Fibroblast of lung (primary cell): Measurements from ENCODE around the gene NUP93.

Experiments
- CTCF ChIP-seq, 2 donors: IDR thresholded peaks in 1 of 2; conservative IDR thresholded peaks in 1 of 2; 1 replicate in 1 of 2; 2 replicates in 1 of 2; pipeline ENCODE4 v1.5.1; 2011 to 2012; ENCODE audit warnings: low read length in 2 of 2, control low read depth in 1 of 2, inconsistent platforms in 1 of 2, low read depth in 1 of 2, mild to moderate bottlenecking in 1 of 2
- EZH2 ChIP-seq: IDR thresholded peaks from 2 replicates; pipeline ENCODE4 v1.5.1; 2012; ENCODE audit warnings: low read length, control low read depth, mild to moderate bottlenecking; ENCODE audit errors: missing control alignments

- TF ChIP-seq EZH2 (no peak), CTCF (conservative IDR thresholded peaks at IDR 0.05 in 1 of 2, IDR thresholded peaks at IDR 0.05 in 1 of 2; ENCODE audit: low read depth in 1 of 2, low read length in 2 of 2) (no peak)
Measured at GRCh38 chr16:56824804-56825203, 94.9 kb downstream of the NUP93 start.
